Activated CD4-positive, alpha-beta T cell treated with anti-CD3 and anti-CD28 coated beads, Interleukin-2, amount 10 ng/mL, durations not matched to agents 24 days and 14 days (primary cell): ENCODE results near the gene CACNA1C. TPM values are rescaled to one million over a fixed set of nuclear protein-coding genes. Genes with fewer than 3 reads are reported as not detected.

Experiments
- DNase-seq: peaks from one replicate; pipeline ENCODE4 v3.0.0; 2022
- H3K27ac Mint-ChIP-seq: one replicate; pipeline ENCODE4 v1.8.0; 2022; ENCODE audit warnings: mild to moderate bottlenecking, mixed read lengths
- H3K27me3 Mint-ChIP-seq: one replicate; pipeline ENCODE4 v1.8.0; 2022; ENCODE audit warnings: mixed read lengths
- H3K36me3 Mint-ChIP-seq: one replicate; pipeline ENCODE4 v1.8.0; 2022; ENCODE audit warnings: low read depth, mild to moderate bottlenecking, mixed read lengths
- H3K4me1 Mint-ChIP-seq: one replicate; pipeline ENCODE4 v1.8.0; 2021; ENCODE audit warnings: mixed read lengths
- H3K4me3 Mint-ChIP-seq: one replicate; pipeline ENCODE4 v1.8.0; 2022; ENCODE audit warnings: mild to moderate bottlenecking, moderate library complexity, mixed read lengths
- H3K9me3 Mint-ChIP-seq: one replicate; pipeline ENCODE4 v1.8.0; 2021; ENCODE audit warnings: mixed read lengths
- intact Hi-C: fragments of 100-400 bp; cut with micrococcal nuclease; formaldehyde crosslinking; loops from one replicate; pipeline ENCODE4 v1.15.1; 2023
- total RNA-seq: library from RNA; stranded (reverse); gene quantifications from 2 replicates; pipeline ENCODE4 v1.2.3, GENCODE V29; 2022

Gene CACNA1C
- total RNA-seq, 1 donor from 2014 or later, result 0.07 TPM

- Mint-ChIP-seq H3K4me3 (no peak overlapping the region), H3K27ac (no peak overlapping the region), H3K4me1 (no peaks in the 10 kb centered on the region), H3K36me3 (no peaks in the 10 kb centered on the region), H3K27me3 (no peaks in the 10 kb centered on the region), H3K9me3 (no peaks in the 10 kb centered on the region)
- intact Hi-C loops, result no loop called here
- no peak for DNase-seq
Observed at GRCh38 chr12:2267703-2268470, 215.1 kb downstream of the CACNA1C start.

DNA sequence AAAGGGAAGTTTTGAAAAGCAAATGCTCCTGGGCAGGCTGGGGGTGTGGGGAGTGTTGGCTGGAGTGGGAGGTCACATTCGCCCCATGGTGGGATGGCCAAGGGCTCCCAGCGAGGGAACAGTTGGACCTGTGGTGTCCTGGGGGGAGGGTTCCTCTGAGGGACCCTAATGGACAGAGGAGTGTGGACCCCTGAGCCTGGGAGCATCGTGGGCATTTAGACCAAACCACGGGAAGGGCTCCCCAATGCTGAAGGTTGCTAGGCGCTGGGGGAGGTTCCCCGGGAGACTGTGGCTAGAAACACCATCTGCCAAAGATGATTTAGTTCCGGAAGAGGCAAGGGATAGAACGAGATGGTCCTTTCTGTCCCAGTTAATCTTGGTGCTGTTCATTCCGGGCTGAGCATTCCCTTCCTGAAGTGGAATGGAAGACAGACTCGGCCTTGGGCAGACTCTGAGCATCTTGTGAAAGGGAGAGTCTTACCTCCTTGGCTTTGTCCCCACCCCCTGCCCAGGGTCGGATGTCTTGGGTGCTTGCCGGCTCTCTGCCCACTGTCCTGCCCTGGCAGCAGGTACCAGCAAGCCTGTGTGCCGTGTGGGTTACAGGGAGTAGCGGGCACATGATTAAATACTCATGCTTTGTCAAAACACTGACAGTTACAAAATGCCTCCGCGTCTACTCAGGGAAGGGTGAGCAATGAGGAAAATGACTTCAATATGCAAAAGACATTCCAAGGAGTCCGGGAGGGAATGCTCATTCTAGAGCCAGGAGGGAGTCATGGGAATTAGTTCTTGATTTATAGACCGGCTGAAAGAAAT, 215.9 kb downstream of the CACNA1C start:
- DNase-seq, result no peak
- Mint-ChIP-seq H3K4me3 (no peak overlapping the region), H3K9me3 (no peaks in the 10 kb centered on the region), H3K4me1 (no peaks in the 10 kb centered on the region), H3K27ac (no peak overlapping the region), H3K27me3 (no peaks in the 10 kb centered on the region), H3K36me3 (no peaks in the 10 kb centered on the region)
- intact Hi-C loops, result no loop called here

- intact Hi-C loops, result no loop called here
Observed at GRCh38 chr12:2270846-2271245, 218.1 kb downstream of the CACNA1C start.

DNA sequence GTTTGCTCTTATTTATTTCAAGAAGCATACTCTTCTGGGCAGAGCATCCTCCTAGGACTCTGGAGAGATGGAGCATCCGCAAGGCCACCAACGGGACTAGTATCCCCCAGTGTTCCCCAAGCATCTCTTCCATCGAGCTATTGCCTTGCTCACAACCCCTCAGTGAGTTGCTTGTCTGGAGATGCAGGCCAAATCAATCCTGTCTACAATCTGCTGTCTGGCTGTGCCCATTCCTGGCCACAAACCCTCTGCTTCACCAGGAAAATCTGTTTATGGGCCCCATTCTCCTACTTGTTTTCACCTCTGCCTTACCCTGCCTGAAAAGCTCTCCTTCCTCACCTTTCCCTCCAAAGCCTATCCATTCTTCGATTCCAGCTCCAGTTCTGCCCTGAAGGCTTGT, 219.2 kb downstream of the CACNA1C start:
- no peak overlapping the region for H3K4me3 Mint-ChIP-seq
- H3K36me3 Mint-ChIP-seq, result no peaks in the 10 kb centered on the region
- DNase-seq, result no peak
- intact Hi-C loops, result no loop called here
- no peaks in the 10 kb centered on the region for H3K4me1 Mint-ChIP-seq
- no peak overlapping the region for H3K27ac Mint-ChIP-seq
- H3K27me3 Mint-ChIP-seq, result peaks cover 2% of the 10 kb centered on the region
- H3K9me3 Mint-ChIP-seq, result no peaks in the 10 kb centered on the region

More at GRCh38 chr12:2270846-2271245, 218.1 kb downstream of the CACNA1C start:
- no peak overlapping the region for H3K4me3 Mint-ChIP-seq
- H3K4me1 Mint-ChIP-seq, result no peaks in the 10 kb centered on the region
- no peaks in the 10 kb centered on the region for H3K27me3 Mint-ChIP-seq
- no peak for DNase-seq
- no peaks in the 10 kb centered on the region for H3K36me3 Mint-ChIP-seq
- H3K9me3 Mint-ChIP-seq, result no peaks in the 10 kb centered on the region
- H3K27ac Mint-ChIP-seq, result no peak overlapping the region

- Mint-ChIP-seq H3K4me1 (no peaks in the 10 kb centered on the region), H3K9me3 (no peaks in the 10 kb centered on the region), H3K27me3 (peaks cover 2% of the 10 kb centered on the region), H3K4me3 (no peak overlapping the region), H3K36me3 (no peaks in the 10 kb centered on the region), H3K27ac (no peak overlapping the region)
- no peak for DNase-seq
- intact Hi-C loops, result no loop called here
Observed at GRCh38 chr12:2273288-2273687, 220.5 kb downstream of the CACNA1C start.

DNA sequence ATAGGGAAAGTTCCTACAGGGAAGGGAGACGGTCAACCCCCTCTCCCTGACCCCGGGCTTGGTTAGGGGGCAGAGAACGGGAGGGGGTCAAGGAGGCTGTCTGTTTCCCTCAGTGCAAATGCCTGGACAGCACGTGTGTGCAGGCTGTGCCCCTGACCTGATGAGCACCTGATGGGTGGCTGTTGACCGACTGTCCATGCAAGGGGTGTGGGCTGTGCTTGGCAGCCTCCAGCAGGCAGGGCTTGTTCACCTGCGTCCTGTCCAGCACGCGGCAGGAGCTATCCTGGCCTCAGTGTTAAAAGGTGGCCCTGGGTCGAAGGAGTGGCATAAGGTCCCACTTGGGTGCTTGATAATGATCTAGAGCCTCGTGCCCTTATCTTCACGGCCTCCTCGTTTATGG, 221.0 kb downstream of the CACNA1C start:
- DNase-seq, result no peak
- intact Hi-C loops, result no loop called here
- H3K4me3 Mint-ChIP-seq, result no peak overlapping the region
- H3K36me3 Mint-ChIP-seq, result no peaks in the 10 kb centered on the region
- no peak overlapping the region for H3K27ac Mint-ChIP-seq
- H3K4me1 Mint-ChIP-seq, result no peaks in the 10 kb centered on the region
- H3K9me3 Mint-ChIP-seq, result no peaks in the 10 kb centered on the region
- peaks cover 2% of the 10 kb centered on the region for H3K27me3 Mint-ChIP-seq

DNA sequence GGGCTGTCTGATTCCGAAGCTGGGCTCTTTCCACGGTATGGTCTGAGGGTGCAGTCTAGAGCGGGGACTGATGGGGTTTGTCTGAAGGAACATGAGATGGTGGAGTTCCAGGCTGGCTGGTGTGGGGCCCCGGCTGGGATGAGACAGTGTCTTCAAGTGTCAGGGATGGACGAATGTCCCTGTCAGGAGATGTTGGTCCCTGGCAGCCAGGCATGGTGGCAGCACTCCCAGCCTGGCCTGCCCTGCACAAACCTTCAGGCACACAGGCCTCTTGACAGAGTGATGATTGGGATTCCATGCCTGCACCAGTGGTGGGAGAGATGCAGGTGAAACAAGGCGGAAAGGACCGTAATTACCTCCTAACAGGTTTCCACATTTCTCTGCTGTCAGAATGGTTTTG, 221.9 kb downstream of the CACNA1C start:
- DNase-seq, result no peak
- Mint-ChIP-seq H3K4me1 (no peaks in the 10 kb centered on the region), H3K27ac (no peak overlapping the region), H3K9me3 (no peaks in the 10 kb centered on the region), H3K4me3 (no peak overlapping the region), H3K36me3 (no peaks in the 10 kb centered on the region), H3K27me3 (peaks cover 4% of the 10 kb centered on the region)
- intact Hi-C loops, result no loop called here

DNA sequence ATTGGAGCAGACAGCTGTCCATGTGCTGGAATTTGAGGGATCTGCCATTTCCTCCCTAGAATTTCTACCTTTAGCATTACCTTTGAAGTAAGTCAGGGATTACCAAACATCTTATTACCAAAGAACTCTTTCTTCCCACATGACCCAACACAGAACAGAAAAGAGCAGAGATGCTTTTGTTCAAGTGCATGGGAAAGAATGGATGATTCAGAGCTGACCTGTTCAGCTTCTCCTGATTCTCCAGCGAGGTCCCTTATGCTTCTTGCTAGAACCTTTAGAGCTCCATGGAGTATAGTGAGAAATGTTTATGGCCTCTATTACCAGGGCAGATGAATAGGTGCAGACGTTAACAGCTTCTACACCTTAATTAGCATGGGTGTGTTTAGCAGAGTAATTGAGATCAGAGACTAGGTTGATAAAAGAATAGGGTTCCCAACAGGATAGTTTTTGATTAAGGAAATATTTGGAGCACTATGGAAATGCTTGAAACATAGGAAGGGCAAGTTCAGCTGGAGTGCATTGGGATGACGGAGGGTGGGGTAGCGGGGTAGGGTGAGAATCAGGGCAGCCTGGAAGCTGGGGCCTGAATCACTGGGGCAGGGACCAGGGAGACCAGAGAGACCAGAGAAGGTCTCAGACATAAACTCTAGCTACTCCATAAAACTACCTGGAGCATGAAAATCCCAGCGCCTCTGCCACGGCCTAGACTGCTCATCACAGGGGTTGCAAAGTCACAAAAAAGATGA, 223.7 kb downstream of the CACNA1C start:
- Mint-ChIP-seq H3K9me3 (no peaks in the 10 kb centered on the region), H3K36me3 (no peaks in the 10 kb centered on the region), H3K4me3 (no peak overlapping the region), H3K27ac (no peak overlapping the region), H3K4me1 (no peaks in the 10 kb centered on the region), H3K27me3 (peaks cover 4% of the 10 kb centered on the region)
- intact Hi-C loops, result no loop called here
- no peak for DNase-seq

DNA sequence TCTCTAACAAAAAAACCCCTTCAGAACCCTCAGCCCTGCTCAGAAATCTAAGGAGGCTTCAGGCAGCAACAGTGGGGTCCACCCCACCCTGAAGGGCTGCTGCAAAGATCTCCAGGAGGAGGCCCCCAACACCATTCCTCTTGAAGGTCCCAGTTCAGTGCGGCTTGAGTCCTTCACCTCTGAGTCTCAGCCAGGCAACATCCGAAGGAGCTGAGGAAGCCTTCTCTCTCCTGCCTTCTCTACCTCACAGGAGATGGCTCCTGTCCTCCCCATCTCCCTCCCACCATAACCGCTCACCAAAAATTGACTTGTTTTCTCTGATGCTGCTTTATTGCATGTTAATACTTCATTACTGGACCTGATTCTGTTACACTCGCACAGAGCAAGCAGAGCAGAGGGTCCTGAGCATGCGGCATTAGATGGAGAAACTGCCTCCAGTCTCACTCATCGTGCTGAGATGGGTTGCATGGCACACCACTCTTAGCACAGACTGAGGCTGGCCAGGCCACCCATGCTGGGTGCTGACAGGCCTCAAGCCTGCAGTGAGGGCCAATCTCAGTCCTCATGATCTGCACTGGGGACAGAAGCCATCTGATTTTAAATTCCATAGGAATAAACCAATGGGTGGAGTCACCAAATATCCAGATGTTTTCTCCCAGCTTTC, 224.8 kb downstream of the CACNA1C start:
- H3K27me3 Mint-ChIP-seq, result peaks cover 6% of the 10 kb centered on the region
- DNase-seq, result no peak
- no peaks in the 10 kb centered on the region for H3K4me1 Mint-ChIP-seq
- intact Hi-C loops, result no loop called here
- H3K9me3 Mint-ChIP-seq, result no peaks in the 10 kb centered on the region
- no peak overlapping the region for H3K27ac Mint-ChIP-seq
- no peak overlapping the region for H3K4me3 Mint-ChIP-seq
- H3K36me3 Mint-ChIP-seq, result no peaks in the 10 kb centered on the region

DNA sequence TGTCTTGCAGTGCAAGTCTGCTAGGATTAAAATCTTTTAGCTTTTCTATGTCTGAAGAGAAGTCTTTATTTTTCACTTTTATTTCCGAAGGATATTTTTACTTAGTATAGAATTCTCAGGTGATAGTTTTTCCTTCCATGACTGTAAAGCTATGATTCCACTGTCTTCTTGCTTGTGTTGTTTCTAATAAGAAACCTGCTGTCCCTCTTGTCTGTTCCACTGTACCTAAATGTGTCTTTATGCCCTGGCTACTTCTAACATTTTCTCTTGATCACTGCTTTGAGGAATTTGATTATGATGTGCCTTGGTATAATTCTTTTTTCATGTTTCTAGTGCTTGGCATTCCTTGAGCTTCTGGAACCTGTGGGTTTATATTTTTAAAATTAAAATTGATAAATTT, 228.7 kb downstream of the CACNA1C start:
- Mint-ChIP-seq H3K27ac (no peak overlapping the region), H3K36me3 (no peaks in the 10 kb centered on the region), H3K27me3 (peaks cover 13% of the 10 kb centered on the region), H3K4me3 (no peak overlapping the region), H3K9me3 (no peaks in the 10 kb centered on the region), H3K4me1 (peaks cover 3% of the 10 kb centered on the region)
- intact Hi-C loops, result no loop called here
- no peak for DNase-seq

DNA sequence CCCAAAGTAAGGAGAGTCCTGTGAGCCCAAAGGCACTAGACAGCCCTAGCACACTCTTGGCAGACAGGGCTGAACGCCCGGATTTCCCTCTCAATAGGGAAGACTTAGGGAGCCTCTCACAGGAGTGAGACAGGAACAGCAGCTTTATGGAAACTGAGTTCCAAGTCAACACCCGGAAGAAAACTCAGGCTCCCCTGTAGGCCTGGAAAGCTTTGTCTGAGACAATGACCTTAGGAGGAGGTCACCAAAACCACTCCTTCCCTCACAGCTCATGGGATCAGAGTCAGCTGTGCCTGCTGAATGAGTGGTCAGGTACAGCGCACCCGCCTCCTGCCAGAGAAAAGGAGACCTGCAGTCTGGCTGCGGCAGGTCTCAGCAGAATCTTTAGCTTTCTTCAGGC, 229.5 kb downstream of the CACNA1C start:
- Mint-ChIP-seq H3K27ac (no peak overlapping the region), H3K27me3 (peaks cover 11% of the 10 kb centered on the region), H3K9me3 (no peaks in the 10 kb centered on the region), H3K4me3 (no peak overlapping the region), H3K4me1 (peaks cover 3% of the 10 kb centered on the region), H3K36me3 (no peaks in the 10 kb centered on the region)
- DNase-seq, result no peak
- intact Hi-C loops, result no loop called here

DNA sequence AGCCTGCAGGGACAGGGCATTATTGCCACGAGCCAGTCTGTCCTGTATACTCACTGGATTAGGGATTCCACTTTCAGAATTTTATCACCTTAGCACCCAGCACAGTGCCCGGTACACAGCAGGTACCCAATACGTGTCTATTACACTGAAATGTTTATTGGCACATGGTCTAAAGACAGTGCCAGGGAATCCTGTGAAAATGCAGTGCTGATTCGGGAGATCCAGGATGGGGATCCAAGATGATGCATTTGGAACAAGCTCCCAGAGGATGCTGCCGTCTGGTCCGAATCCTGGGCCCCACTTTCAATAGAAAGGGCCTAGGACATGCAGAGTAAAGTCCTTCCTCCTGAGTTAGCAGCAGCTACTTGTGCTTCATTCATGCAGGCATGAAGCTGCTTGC, 230.7 kb downstream of the CACNA1C start:
- peaks cover 3% of the 10 kb centered on the region for H3K4me1 Mint-ChIP-seq
- intact Hi-C loops, result no loop called here
- H3K9me3 Mint-ChIP-seq, result no peaks in the 10 kb centered on the region
- no peak for DNase-seq
- peaks cover 11% of the 10 kb centered on the region for H3K27me3 Mint-ChIP-seq
- H3K27ac Mint-ChIP-seq, result no peak overlapping the region
- H3K4me3 Mint-ChIP-seq, result no peak overlapping the region
- H3K36me3 Mint-ChIP-seq, result no peaks in the 10 kb centered on the region

DNA sequence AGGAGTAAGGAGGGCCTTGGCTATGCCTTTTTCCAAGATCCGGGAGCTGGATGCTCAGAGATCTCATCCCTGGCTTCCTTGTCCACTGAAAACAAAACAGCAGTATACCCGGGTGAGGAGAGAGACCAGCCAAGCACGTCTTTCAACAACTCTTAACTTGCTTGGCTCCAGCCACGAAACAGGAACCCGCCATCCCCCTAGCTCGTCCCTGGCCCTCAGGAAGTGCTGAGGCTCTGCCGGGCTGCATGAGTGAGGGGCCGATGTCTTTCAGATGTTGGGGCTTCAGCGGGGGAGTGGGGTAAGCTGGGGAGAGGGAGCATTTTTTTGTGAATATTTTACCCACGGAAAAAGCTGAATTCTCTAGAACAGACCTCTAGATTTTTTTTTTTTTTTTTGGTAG, 231.1 kb downstream of the CACNA1C start:
- peaks cover 3% of the 10 kb centered on the region for H3K4me1 Mint-ChIP-seq
- intact Hi-C loops, result no loop called here
- no peaks in the 10 kb centered on the region for H3K9me3 Mint-ChIP-seq
- H3K27ac Mint-ChIP-seq, result no peak overlapping the region
- DNase-seq, result no peak
- H3K36me3 Mint-ChIP-seq, result no peaks in the 10 kb centered on the region
- no peak overlapping the region for H3K4me3 Mint-ChIP-seq
- H3K27me3 Mint-ChIP-seq, result peaks cover 11% of the 10 kb centered on the region
